RCC 7860 (cell line): ENCODE results near the gene SERPINE3.
A peak's percentile ranks its signal among the peaks of the same experiment; 100 is the strongest.

Experiments used
- DNase-seq: peaks from one replicate; pipeline ENCODE4 v3.0.0-alpha.2; 2015; ENCODE audit warnings: low spot score
- FAIRE-seq: peaks from 2 replicates; lab custom pipeline; 2012; peaks lifted over from hg19 to GRCh38; lab: Jason Lieb, UNC

Gene SERPINE3

DNA sequence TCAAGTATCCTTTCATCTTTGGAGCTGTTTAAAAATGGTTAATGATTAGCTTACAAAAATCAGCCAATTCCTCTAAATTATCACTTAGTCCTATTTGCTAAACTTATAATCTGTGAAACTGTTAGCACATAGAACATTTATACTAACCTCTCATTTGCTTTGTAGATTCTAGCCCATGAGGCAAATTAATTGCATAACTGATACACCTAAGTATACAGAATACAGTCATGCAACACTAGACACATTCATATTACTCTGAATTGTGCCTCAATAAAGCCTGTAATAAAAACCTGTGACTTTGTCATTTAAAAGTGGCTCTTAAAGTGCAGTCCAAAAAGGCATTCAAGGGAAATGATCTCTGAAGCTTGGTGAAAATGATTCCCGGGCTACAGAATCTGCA, 21.0 kb downstream of the SERPINE3 start:
- DNase-seq (no peak), FAIRE-seq (no peak)

DNA sequence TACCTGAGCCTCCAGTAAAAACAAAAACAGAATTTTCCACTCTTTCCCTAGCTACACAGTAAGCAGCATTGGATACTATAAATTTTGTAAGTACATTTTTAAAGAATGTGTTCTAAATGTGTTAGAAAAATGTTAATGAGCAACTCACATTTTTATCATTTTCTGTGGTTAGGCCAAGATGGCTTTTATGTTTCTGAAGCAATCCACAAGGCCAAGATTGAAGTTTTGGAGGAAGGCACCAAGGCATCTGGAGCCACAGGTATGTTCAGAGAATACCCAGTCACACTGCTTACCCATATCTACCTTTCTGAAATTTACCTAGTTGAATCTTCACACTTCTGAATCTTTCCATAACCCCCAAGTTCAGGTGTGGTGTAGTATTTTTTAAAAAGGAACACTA, 21.6 kb downstream of the SERPINE3 start:
- FAIRE-seq: no peak
- no peak for DNase-seq

DNA sequence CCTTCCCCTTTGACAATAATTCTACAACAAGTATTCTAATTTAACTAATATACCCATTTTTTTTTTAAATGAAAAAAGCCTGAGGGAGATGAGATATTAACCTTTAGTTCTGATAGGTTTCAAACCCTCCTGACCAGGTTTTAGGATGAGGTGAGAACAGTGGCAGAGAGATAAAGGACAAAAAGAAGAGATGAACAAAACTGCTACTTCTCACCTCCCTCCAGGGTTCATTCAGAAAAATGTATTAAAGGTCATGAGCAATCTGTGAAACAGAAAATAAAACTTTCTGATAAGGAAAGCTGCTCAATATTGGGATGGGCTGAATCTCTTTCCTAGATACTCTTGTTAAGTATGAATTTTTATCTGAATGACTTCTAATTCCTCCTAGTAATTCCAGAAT, 24.1 kb downstream of the SERPINE3 start:
- no peak for DNase-seq
- FAIRE-seq: no peak

GRCh38 chr13:51364404-51365008, 25.0 kb downstream of the SERPINE3 start:
- DNase-seq (peak; percentile 38), FAIRE-seq (peak; percentile 17)

DNA sequence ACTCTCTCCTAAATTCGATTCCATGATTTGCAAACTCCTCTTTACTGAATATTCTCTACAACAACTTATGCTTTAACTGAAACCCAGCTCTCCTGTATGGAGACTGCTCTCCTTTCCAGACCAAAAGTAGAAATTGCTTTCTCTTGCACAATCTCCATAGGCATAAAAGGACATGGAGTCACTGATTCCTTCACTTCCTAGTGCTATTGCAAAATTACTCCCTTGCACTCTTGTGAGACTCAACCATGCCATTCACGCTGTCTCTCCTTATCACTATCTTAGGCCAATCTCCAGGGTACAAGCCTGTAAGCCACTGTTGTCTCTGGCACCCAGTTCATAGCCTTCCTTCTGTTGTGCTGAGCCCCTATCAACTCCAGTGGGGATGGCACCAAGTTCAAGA, 30.6 kb downstream of the SERPINE3 start:
- FAIRE-seq: no peak
- no peak for DNase-seq

- FAIRE-seq (no peak), DNase-seq (no peak)
These were observed 31.3 kb downstream of the SERPINE3 start for GRCh38 chr13:51370811-51371210.

DNA sequence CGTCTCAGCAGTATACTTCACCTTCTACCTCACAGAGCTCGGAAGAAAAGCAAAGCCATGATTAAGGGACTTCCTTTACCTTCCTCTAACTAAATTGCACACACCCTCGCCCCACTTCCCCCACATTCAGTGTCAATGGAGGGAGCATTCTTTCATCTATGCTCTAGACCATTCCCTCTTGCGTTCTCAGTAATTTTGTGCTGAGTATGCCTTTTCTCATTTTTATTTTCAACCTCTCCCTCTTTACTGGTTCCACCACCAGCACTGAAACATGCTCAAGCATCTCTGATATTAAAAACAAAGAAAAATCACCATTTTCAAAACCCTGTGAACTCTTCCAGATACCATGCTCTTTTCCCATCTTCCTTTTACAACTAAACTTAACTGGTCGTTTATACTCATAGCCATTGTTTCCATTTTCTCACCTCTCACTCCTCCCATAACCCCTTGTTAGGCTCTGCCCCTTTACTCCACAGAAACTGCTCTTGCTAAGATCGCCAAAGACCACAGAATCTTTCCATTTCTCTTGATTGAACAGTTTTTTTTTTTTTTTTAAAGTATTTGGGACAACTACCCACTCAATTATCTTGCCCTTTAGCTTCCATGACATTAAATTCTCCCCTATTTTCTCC, 32.4 kb downstream of the SERPINE3 start:
- no peak for DNase-seq
- no peak for FAIRE-seq

GRCh38 chr13:51373451-51373850, 34.0 kb downstream of the SERPINE3 start:
- DNase-seq (no peak), FAIRE-seq (no peak)

GRCh38 chr13:51380269-51380668, 40.8 kb downstream of the SERPINE3 start:
- no peak for FAIRE-seq
- DNase-seq: no peak

GRCh38 chr13:51385114-51385513, 45.6 kb downstream of the SERPINE3 start:
- no peak for FAIRE-seq
- no peak for DNase-seq

GRCh38 chr13:51394724-51395123, 55.2 kb downstream of the SERPINE3 start:
- no peak for FAIRE-seq
- no peak for DNase-seq

- DNase-seq (no peak), FAIRE-seq (no peak)
These were observed 56.9 kb downstream of the SERPINE3 start for GRCh38 chr13:51396352-51396751.

GRCh38 chr13:51397262-51397941, 57.9 kb downstream of the SERPINE3 start:
- no peak for FAIRE-seq

GRCh38 chr13:51405176-51405575, 65.7 kb downstream of the SERPINE3 start:
- no peak for DNase-seq
- FAIRE-seq: no peak

More at GRCh38 chr13:51397262-51397941, 57.9 kb downstream of the SERPINE3 start:
- no peak for DNase-seq

GRCh38 chr13:51412431-51412830, 72.9 kb downstream of the SERPINE3 start:
- DNase-seq (no peak), FAIRE-seq (no peak)
